Lower leg skin (tissue), 3 donors: ENCODE data around the gene TFPI2.

Experiments used
- CTCF ChIP-seq, 3 donors: fragments of 450-650 bp; IDR thresholded peaks; one replicate each; pipeline ENCODE4 v1.5.1; 2016; ENCODE audit warnings: antibody characterized with exemption in 3 of 3, mild to moderate bottlenecking in 3 of 3, moderate library complexity in 2 of 3
- POLR2A ChIP-seq, 2 donors: fragments of 450-650 bp; IDR thresholded peaks; one replicate each; pipeline ENCODE4 v1.6.1; 2016 to 2017; ENCODE audit warnings: antibody characterized with exemption in 2 of 2, mild to moderate bottlenecking in 1 of 2, moderate library complexity in 1 of 2

DNA sequence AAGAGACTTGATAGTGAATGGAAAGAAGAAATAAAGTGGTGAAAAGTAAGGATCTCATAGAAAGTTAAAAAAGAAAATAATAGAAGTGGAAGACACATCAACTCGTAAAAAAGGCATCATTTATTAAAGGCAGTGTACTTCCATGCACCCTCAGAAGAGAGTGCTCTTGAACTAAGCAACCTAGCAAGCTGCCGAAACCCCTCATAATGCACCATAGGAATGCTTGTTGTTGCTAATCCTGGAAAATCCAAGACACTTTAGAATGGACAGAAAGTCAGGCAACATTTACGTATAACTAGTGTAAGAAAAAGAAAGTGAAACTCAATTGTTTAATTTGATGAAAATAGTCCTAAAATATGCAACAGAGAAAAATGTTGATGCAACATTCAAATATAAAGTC lies 12.8 kb downstream of the TFPI2 start:
- TF ChIP-seq CTCF (IDR thresholded peaks at IDR 0.05) (no peak), POLR2A (IDR thresholded peaks at IDR 0.05) (no peak)
